Stimulated activated CD4-positive, alpha-beta T cell treated with anti-CD3 and anti-CD28 coated beads, Interleukin-4, amount 100 ng/mL, for 4 hours (primary cell): Measurements from ENCODE around the gene NIPSNAP3A.
"Not testable (repeated sequence)": the region's sequence is repeated elsewhere in the genome, so short reads cannot be mapped to it uniquely, and the experiment has no call there.

ENCODE experiments used
- DNase-seq, 2 experiments: peaks; one replicate each; pipeline ENCODE4 v3.0.0-alpha.2; 2020

The NIPSNAP3A gene

DNA sequence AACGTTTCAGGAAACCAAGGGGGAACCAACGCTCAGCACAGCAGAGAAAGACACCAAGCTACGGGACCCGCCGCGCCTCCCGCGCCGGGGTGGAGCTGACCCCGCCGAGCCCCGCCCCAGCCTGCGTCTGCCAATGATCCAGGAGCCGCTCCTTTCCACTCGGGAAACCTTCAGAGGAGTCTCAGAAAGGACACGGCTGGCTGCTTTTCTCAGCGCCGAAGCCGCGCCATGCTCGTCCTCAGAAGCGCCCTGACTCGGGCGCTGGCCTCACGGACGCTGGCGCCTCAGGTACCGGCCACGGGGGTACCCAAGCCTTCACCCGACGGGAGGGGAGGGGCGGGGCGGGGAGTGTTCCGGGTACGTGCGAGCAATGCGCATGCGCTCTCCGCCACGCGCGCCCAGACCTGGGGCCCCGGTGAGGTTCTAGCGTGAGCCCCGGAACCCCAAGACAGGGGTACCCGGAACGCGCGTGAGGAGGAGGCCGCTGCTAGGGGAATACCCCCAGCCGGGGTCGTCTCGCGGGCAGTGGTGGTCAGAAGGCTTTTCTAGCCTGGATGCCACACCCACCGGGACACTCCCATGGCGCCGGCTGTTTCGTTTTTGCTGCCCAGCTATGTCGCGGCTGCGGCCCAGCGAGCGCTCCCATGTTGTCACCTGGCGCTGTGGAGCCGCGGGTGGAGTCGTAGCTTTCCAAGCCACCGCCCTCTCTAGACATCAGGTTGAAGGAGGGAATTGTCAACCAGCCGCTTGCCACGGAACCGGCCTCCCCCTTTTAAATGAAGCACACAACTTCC is at the start of gene NIPSNAP3A:
Gene NIPSNAP3A, plus strand, starts transcription at position 119 of the 794 bp plus-strand sequence. Its CDS starts 110 bp downstream, at position 229.
- DNase-seq: peak; percentile 81 to 84

GRCh38 chr9:104700306-104700705 is 47.2 kb upstream of the NIPSNAP3A start:
- DNase-seq: no peak

GRCh38 chr9:104708737-104709136 is 38.7 kb upstream of the NIPSNAP3A start:
- not testable (repeated sequence) for DNase-seq

GRCh38 chr9:104711604-104712003 is 35.9 kb upstream of the NIPSNAP3A start:
- DNase-seq: no peak

- DNase-seq: no peak
Observed at GRCh38 chr9:104725014-104725413, 22.5 kb upstream of the NIPSNAP3A start.

GRCh38 chr9:104738452-104738851 is 9.0 kb upstream of the NIPSNAP3A start:
- DNase-seq: no peak

- no peak for DNase-seq
Observed at GRCh38 chr9:104740621-104741020, 6.9 kb upstream of the NIPSNAP3A start.

DNA sequence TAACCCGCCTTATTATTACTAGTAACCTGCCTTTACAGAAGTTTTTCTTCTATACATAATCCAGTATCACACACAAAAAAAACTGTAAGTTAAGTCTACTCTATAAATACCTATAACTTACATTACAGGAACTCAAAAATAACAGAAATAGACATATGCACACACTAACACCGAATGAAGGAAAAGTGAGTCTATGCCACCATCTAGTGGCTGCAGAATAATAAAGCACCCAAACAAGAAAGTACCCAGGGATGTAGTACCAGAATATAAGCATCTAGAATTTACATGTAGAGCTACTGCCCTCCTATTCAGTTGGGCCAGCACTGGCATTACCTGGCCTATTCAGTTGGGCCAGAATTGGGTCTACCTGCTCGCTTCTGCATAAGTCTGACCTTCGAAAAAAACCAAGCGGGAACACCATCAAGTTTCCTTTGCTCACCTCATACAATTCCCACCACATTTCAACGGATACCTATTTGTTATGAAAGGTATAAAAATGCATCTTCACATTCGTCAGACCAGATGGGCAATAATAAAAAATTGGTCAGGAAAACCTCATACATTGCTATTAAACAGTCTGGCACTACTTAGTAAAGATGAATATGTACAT is 4.0 kb upstream of the NIPSNAP3A start:
- DNase-seq: no peak

- no peak for DNase-seq
Observed at GRCh38 chr9:104745852-104746251, 1.6 kb upstream of the NIPSNAP3A start.

- DNase-seq: no peak
Observed at GRCh38 chr9:104746285-104746684, 1.2 kb upstream of the NIPSNAP3A start.

DNA sequence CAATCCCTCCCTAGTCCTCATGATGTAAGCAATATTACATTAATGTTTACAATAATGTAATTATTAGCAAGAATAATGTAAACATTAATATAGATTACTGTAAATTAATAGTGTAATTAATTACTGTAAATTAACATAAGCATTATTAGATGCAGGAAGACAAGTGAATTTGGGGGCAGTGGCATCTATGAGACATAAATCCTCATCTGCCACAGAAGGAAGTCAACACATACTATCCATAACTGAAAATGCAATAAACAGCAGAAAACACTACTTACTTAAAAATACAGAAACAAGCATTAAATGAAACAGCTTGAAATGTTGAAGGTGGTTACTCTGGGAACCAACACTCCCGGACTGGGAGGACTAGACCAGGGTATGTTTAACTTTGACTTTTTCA is 685 bp upstream of the NIPSNAP3A start:
- DNase-seq: no peak

DNA sequence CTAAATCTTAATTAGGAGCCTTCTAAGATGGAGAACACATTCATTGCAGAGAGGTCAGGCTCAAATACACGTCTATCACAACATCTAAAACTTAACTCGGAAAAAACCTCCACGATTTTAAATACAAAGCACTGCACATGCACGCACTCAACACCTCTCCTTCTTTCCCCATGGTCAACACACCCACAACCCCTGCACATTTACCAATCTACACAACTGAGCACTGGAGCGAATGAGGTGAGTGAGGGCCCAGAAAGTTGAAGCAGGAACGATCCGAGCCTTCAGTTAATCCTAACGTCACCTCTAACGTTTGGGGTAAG is 278 bp upstream of the NIPSNAP3A start:
- DNase-seq: no peak

DNA sequence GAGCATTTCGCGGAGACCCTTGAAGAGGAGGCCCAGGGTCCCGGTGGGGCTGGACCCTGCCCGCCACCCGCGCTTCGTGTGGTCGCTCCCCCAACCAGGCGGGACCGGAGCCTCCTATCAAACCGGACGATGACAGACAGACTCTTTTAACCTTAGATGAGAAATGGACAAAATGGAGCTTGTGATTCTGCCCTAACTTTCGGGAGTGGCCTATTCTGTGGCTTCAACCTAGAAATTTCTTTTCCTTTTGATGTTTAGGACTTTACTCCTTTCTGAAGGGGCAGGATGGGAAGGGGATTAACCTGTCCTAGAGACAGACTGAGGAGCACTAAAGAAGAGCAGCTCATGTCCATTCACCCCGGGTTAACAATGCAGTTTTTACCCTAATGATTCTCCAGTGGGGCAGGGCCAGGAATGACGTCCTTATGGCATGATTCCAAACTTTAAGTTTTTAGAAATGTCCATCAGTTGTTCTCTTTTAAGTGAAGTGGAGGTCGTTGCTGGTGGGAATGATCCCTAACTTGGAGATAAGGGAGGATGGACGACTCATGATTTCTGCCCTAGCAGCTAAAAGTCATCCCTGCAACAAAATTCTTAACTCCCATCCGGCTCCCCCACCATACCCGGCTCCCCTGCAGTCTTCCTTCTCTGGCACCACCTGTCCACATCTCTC is 1.0 kb downstream of the NIPSNAP3A start:
- DNase-seq: no peak

- DNase-seq: no peak
Observed at GRCh38 chr9:104750185-104750767, 2.8 kb downstream of the NIPSNAP3A start.

- DNase-seq: no peak
Observed at GRCh38 chr9:104758974-104759373, 11.5 kb downstream of the NIPSNAP3A start.

- DNase-seq: no peak
Observed at GRCh38 chr9:104765138-104765537, 17.7 kb downstream of the NIPSNAP3A start.

- DNase-seq: no peak
Observed at GRCh38 chr9:104766025-104766424, 18.5 kb downstream of the NIPSNAP3A start.

DNA sequence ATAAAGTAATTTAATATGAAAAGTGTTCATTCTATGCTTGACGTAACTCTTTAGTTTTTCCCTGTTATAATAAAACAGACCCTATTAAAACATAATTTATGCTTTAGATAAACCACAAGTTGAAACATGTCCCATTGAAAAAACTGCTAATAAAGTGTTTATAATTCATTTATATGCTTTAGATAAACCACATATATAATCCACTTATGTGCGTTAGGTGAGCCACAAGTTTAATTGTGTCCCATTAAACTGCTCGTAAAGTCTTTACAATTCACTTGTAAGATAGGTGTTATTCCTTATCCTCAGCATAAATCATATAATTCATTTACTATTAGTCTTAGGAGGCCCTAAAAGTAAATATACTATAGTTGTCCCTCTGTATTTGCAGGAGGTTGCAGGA is 20.0 kb downstream of the NIPSNAP3A start:
- DNase-seq: no peak

DNA sequence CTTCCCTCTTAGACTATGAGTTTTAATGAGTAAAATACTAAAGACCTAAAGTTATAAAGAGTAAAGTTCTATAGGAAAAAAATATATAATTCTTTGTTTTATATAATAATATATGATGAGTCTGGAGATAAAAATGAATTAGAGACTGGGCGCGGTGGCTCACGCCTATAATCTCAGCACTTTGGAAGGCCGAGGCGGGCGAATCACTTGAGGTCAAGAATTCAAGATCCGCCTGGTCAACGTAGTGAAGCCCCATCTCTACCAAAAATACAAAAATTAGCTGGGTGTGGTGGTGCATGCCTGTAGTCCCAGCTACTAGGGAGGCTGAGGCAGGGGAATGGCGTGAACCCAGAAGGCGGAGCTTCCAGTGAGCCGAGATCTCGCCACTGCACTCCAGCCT is 21.5 kb downstream of the NIPSNAP3A start:
- DNase-seq: not testable (repeated sequence)

DNA sequence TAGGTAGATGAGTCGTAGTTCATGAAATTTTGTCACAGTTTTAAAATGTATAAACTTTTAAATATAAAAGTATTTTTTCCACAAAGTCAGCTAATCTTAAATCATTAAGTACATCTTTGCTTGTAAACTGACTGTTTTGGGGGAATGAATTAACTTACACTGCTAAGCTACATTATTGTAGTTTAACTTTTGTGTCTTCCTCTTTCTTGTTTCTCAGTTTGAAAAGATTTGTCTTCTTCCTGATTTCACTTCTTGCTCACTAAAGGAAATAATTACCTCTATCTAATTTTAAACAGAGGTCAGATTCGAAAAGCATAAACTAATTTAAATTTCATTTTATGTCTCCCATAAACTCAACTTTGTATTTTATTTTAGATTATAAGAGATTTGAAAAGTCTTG is 22.2 kb downstream of the NIPSNAP3A start:
- DNase-seq: no peak

DNA sequence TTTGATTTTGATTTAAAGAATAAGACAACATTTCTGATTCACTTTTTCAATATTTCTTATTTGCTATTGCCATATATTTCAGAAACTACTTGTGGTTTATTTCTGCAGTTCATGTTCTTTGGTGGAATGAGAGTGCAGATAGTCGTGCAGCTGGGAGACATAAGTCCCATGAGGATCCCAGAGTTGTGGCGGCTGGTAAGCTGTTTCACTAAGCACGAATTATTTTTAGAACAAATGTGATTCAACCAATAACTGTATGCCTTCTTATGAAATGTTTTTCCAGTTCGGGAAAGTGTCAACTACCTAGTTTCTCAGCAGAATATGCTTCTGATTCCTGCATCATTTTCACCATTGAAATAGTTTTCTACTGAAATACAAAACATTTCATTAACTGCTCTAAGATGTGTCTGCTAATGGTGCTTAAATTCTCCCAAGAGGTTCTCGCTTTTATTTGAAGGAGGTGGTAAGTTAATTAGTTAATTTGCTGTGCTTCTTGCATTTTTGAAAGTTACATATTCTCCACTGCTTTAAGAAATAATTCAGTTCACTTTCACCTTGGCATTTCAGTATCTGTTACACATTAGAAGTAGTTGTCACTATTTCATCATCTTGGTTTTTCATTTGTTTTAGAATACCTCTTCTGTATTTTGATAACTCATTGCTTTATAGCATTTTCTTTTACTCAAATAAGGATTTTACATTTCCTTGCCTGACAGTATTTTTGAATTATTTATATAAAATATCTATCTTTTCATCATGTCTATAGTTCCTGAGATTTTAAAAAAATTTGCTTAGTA is 25.4 kb downstream of the NIPSNAP3A start:
- no peak for DNase-seq

- DNase-seq: no peak
Observed at GRCh38 chr9:104774132-104774531, 26.6 kb downstream of the NIPSNAP3A start.
